ENCODE results near the gene HYAL1.

HYAL1 gene, protein sequence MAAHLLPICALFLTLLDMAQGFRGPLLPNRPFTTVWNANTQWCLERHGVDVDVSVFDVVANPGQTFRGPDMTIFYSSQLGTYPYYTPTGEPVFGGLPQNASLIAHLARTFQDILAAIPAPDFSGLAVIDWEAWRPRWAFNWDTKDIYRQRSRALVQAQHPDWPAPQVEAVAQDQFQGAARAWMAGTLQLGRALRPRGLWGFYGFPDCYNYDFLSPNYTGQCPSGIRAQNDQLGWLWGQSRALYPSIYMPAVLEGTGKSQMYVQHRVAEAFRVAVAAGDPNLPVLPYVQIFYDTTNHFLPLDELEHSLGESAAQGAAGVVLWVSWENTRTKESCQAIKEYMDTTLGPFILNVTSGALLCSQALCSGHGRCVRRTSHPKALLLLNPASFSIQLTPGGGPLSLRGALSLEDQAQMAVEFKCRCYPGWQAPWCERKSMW

GRCh38 chr3:50303013-50303815 lies at the start of gene HYAL1:
Gene HYAL1 (minus strand): TSS chr3:50303574. CDS start chr3:50302956, 618 bp downstream.
- DNase-seq = no peak

- DNase-seq = peak in 1 of 3 experiments; percentile 3
Measured at GRCh38 chr3:50352781-50353180, 49.4 kb upstream of the HYAL1 start.

GRCh38 chr3:50351323-50351697 lies 47.9 kb upstream of the HYAL1 start:
- no peak for DNase-seq

GRCh38 chr3:50350527-50351322 lies 47.4 kb upstream of the HYAL1 start, which contains the start of the genes CYB561D2 and NPRL2:
Gene CYB561D2 (plus strand): TSS chr3:50350862. CDS start chr3:50351434, 572 bp downstream.
Gene NPRL2 (minus strand): TSS chr3:50350775. CDS start chr3:50350652, 123 bp downstream.
- peak; percentile 90 to 94 (median 92) for DNase-seq

- DNase-seq = no peak
Measured at GRCh38 chr3:50350213-50350526, 46.8 kb upstream of the HYAL1 start.

DNA sequence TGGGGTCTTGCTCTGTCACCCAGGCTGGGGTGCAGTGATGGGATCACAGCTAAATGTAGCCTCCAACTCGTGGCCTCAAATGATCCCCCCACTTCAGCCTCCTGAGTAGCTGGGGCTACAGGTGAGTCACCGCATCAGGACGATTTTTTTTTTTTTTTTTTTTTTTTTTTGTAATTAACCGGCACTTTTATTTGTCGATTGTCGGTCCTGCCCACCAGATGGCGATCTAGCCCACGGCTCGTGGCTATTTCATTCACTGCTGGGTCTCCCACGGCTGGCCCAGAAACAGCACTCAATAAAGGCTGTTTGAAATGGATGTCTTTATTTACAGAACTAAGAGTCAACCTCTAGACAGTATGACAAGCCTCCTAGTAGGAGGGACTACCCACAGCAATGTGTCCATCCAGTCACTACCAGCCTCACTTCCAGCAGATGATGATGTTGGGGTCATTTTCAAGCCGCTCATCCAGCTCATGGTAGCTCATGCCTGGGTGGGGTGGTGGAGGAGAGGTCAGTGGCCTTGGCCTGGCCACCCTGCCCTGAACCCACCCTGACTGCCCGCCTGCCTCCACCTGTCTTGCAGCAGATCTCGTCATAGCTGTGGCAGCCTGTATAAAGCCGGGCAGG lies 43.9 kb upstream of the HYAL1 start:
- DNase-seq = peak; percentile 48 to 85 (median 51)

- DNase-seq = peak; percentile 47 to 62 (median 55)
Measured at GRCh38 chr3:50345586-50346234, 42.3 kb upstream of the HYAL1 start, which contains the start of gene ZMYND10. Gene ZMYND10 (minus strand): TSS chr3:50345732. CDS start chr3:50345579, 153 bp downstream.

DNA sequence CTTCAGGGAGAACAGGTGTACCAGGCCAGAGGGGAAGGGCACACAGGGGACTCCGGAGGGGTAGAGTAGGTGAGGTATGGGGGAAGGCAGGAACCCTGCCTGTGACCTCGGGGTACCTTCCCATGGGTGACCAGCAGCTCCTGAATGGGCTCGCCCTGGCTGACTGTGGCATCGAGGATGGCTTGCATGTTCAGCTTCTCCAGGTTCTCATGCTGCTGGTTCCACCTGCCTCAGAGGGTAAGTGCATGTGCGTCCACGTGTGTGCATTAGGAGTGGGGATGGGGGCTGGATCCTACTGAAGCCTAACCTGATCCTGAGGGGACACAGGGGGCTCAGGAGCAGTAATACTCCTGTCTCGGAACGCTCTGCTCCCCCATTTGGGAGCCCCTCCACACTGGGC lies 41.6 kb upstream of the HYAL1 start:
- no peak for DNase-seq

DNA sequence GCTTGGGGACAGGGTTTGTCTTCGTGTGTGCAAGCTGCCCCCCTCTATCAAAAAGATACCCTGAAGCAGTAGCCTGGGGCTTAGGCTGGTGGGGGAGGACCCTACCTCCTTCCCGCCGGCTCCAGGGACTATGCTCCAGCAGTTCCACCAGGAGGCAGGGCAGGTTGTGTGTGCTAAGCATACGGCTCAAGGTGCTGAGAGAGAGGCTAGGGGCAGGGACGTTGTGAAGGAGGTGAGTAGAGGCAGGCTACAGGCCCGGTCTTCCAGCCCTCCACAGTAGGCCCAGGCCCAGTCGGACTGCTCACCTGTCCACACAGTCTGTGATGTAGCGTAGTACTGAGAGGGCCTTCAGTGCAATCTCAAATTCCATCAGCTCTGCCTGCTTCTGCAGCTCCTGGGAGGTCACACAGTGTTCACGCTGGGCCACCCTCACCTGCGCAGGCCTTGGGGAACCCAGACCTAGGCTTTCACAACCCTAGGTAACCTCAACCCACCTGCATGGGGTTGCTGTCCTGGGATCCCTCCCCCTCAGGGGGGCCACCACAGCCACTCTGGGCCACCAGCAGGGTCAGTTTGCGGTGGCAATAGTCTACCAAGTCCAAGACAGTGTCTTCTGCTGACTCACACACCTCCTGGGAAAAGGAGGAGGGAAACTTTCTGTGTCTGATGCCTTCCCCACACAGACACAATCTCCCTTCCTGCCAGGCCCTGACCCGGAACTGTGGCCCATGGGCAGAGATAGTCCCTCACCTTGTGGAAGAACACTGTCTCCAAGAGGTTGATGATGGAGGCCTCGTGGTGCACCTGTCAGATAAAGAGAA lies 39.6 kb upstream of the HYAL1 start:
- no peak for DNase-seq

- no peak for DNase-seq
Measured at GRCh38 chr3:50341996-50342650, 38.7 kb upstream of the HYAL1 start.

- DNase-seq = no peak
Measured at GRCh38 chr3:50341537-50341936, 38.2 kb upstream of the HYAL1 start.

GRCh38 chr3:50340448-50341329 lies 37.3 kb upstream of the HYAL1 start, which contains the start of gene RASSF1:
Gene RASSF1 (minus strand): TSS chr3:50340836. CDS start chr3:50340805, 31 bp downstream.
- DNase-seq = no peak

GRCh38 chr3:50340147-50340447 lies 36.7 kb upstream of the HYAL1 start:
- DNase-seq = no peak

GRCh38 chr3:50339485-50340146 lies 36.2 kb upstream of the HYAL1 start:
- DNase-seq = no peak

- DNase-seq = no peak
Measured at GRCh38 chr3:50338965-50339364, 35.6 kb upstream of the HYAL1 start.

DNA sequence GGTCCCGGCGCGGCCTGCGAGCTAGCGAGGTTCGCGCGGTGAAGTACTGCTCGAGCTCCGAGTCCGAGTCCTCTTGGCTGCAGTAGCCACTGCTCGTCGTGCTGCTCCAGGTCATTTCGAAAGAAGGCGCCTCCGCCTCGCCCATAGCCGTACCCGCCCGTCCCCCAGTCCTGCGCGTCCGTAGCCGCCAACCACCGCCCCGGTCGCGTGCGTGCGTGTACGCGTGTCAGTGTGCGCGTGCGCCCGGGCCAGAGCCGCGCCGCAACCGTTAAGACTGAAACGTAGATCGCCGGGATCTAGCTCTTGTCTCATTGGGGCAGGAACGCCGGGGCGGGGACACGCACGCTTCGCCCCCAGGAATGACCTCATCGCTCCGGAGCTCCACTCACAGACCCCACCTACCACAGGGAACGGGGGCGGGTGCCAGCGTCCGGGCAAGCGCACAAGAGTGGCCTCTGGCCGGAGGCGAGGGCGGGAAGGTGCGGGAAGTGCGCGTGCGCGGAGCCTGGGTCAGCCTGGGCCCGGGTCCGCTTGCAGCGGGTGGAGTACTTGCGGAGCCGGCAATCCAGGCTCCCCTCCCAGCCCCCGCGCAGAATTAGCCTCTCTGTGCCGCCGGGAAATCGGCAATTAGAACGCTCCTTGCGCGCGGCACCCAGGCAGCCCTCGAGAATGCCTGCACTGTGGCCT lies 33.9 kb upstream of the HYAL1 start:
- DNase-seq = peak; percentile 93 to 98 (median 95)

- DNase-seq = peak in 1 of 3 experiments; percentile 49
Measured at GRCh38 chr3:50336452-50337174, 33.2 kb upstream of the HYAL1 start.
